ENCODE data around the gene D2HGDH.

D2HGDH gene

GRCh38 chr2:241733391-241734207 is 831 bp upstream of the D2HGDH start:
- Histone ChIP-seq H2BK12ac (ENCODE audit: low read length in 2 of 2) (peak overlapping the region in 1 of 2 experiments; percentile 51), H3K9ac (ENCODE audit: low read length) (peak overlapping the region; percentile 69), H4K8ac (ENCODE audit: low read length) (peak overlapping the region; percentile 91), H3K36me3 (ENCODE audit: control insufficient read depth in 1 of 2, insufficient read depth in 2 of 2, low read depth in 1 of 2, low read length in 2 of 2) (peaks cover 9 to 13% of the 10 kb centered on the region in 2 experiments), H3K18ac (ENCODE audit: low read depth in 1 of 2, low read length in 2 of 2) (peak overlapping the region; percentile 58 to 59), H2BK120ac (ENCODE audit: low read depth, low read length) (peak overlapping the region; percentile 23), H3K27ac (ENCODE audit: low read length, poor library complexity, severe bottlenecking) (no peak overlapping the region), H3K4me2 (ENCODE audit: low read length, poor library complexity, severe bottlenecking) (peak overlapping the region; percentile 64), H3K14ac (ENCODE audit: low read length in 2 of 2) (peak overlapping the region in 1 of 2 experiments; percentile 6), H2BK15ac (ENCODE audit: low read depth, poor library complexity, severe bottlenecking) (peak overlapping the region; percentile 95), H2AFZ (ENCODE audit: low read depth, low read length) (peak overlapping the region; percentile 29), H3K4me3 (ENCODE audit: insufficient read depth in 1 of 2, low read depth in 1 of 2, low read length in 2 of 2) (peak overlapping the region; percentile 59 to 78), H4K91ac (ENCODE audit: low read length) (peak overlapping the region; percentile 82), H3K27me3 (ENCODE audit: control insufficient read depth in 1 of 2, insufficient read depth in 1 of 2, low read length in 2 of 2) (no peaks in the 10 kb centered on the region), H3K9me3 (ENCODE audit: control insufficient read depth, low read length) (no peaks in the 10 kb centered on the region), H2AK5ac (ENCODE audit: low read length, severe bottlenecking) (no peak overlapping the region), H3K79me1 (replicated peaks; ENCODE audit: low read length, poor library complexity, severe bottlenecking) (peaks cover 12% of the 10 kb centered on the region), H3K4me1 (ENCODE audit: control insufficient read depth, insufficient read depth, low read depth, low read length) (peaks cover 19% of the 10 kb centered on the region), H3K23ac (ENCODE audit: low read length in 2 of 2) (peak overlapping the region in 1 of 2 experiments; percentile 57), H3K4ac (ENCODE audit: low read depth in 1 of 2, low read length in 2 of 2) (peak overlapping the region; percentile 54 to 75), H2BK5ac (ENCODE audit: low read depth, low read length, poor library complexity, severe bottlenecking) (no peak overlapping the region)
- 85% methylated on average over 10 of the region's 23 CpGs for WGBS
- DNase-seq = no peak

GRCh38 chr2:241734208-241734466 is 293 bp upstream of the D2HGDH start:
- Histone ChIP-seq H4K8ac (ENCODE audit: low read length) (peak overlapping the region; percentile 91), H3K36me3 (ENCODE audit: control insufficient read depth in 1 of 2, insufficient read depth in 2 of 2, low read depth in 1 of 2, low read length in 2 of 2) (peaks cover 13 to 15% of the 10 kb centered on the region in 2 experiments), H3K9ac (ENCODE audit: low read length) (peak overlapping the region; percentile 69), H2AK5ac (ENCODE audit: low read length, severe bottlenecking) (no peak overlapping the region), H3K79me1 (replicated peaks; ENCODE audit: low read length, poor library complexity, severe bottlenecking) (peaks cover 13% of the 10 kb centered on the region), H3K14ac (ENCODE audit: low read length in 2 of 2) (no peak overlapping the region), H3K18ac (ENCODE audit: low read depth in 1 of 2, low read length in 2 of 2) (peak overlapping the region; percentile 58 to 59), H2AFZ (ENCODE audit: low read depth, low read length) (peak overlapping the region; percentile 29), H3K4me3 (ENCODE audit: insufficient read depth in 1 of 2, low read depth in 1 of 2, low read length in 2 of 2) (peak overlapping the region; percentile 59 to 78), H2BK5ac (ENCODE audit: low read depth, low read length, poor library complexity, severe bottlenecking) (no peak overlapping the region), H2BK120ac (ENCODE audit: low read depth, low read length) (peak overlapping the region; percentile 23), H2BK15ac (ENCODE audit: low read depth, poor library complexity, severe bottlenecking) (peak overlapping the region; percentile 95), H3K4me1 (ENCODE audit: control insufficient read depth, insufficient read depth, low read depth, low read length) (peaks cover 19% of the 10 kb centered on the region), H3K27ac (ENCODE audit: low read length, poor library complexity, severe bottlenecking) (no peak overlapping the region), H3K23ac (ENCODE audit: low read length in 2 of 2) (peak overlapping the region in 1 of 2 experiments; percentile 57), H3K27me3 (ENCODE audit: control insufficient read depth in 1 of 2, insufficient read depth in 1 of 2, low read length in 2 of 2) (no peaks in the 10 kb centered on the region), H3K4ac (ENCODE audit: low read depth in 1 of 2, low read length in 2 of 2) (peak overlapping the region; percentile 54 to 75), H2BK12ac (ENCODE audit: low read length in 2 of 2) (peak overlapping the region in 1 of 2 experiments; percentile 51), H3K4me2 (ENCODE audit: low read length, poor library complexity, severe bottlenecking) (peak overlapping the region; percentile 64), H4K91ac (ENCODE audit: low read length) (peak overlapping the region; percentile 82), H3K9me3 (ENCODE audit: control insufficient read depth, low read length) (no peaks in the 10 kb centered on the region)
- WGBS = 6% methylated on average over 25 of the region's 25 CpGs
- no peak for DNase-seq

- Histone ChIP-seq H3K4me1 (ENCODE audit: control insufficient read depth, insufficient read depth, low read depth, low read length) (peaks cover 30% of the 10 kb centered on the region), H3K9me3 (ENCODE audit: control insufficient read depth, low read length) (no peaks in the 10 kb centered on the region), H3K4me3 (ENCODE audit: insufficient read depth in 1 of 2, low read depth in 1 of 2, low read length in 2 of 2) (peak overlapping the region in 1 of 2 experiments; percentile 93), H2AK5ac (ENCODE audit: low read length, severe bottlenecking) (no peak overlapping the region), H3K9ac (ENCODE audit: low read length) (no peak overlapping the region), H3K23ac (ENCODE audit: low read length in 2 of 2) (no peak overlapping the region), H3K4me2 (ENCODE audit: low read length, poor library complexity, severe bottlenecking) (no peak overlapping the region), H4K91ac (ENCODE audit: low read length) (no peak overlapping the region), H2BK12ac (ENCODE audit: low read length in 2 of 2) (no peak overlapping the region), H2BK15ac (ENCODE audit: low read depth, poor library complexity, severe bottlenecking) (no peak overlapping the region), H4K8ac (ENCODE audit: low read length) (no peak overlapping the region), H3K18ac (ENCODE audit: low read depth in 1 of 2, low read length in 2 of 2) (no peak overlapping the region), H2AFZ (ENCODE audit: low read depth, low read length) (no peak overlapping the region), H3K27ac (ENCODE audit: low read length, poor library complexity, severe bottlenecking) (peak overlapping the region; percentile 28), H3K36me3 (ENCODE audit: control insufficient read depth in 1 of 2, insufficient read depth in 2 of 2, low read depth in 1 of 2, low read length in 2 of 2) (peaks cover 19 to 21% of the 10 kb centered on the region in 2 experiments), H3K79me1 (replicated peaks; ENCODE audit: low read length, poor library complexity, severe bottlenecking) (peaks cover 25% of the 10 kb centered on the region), H3K27me3 (ENCODE audit: control insufficient read depth in 1 of 2, insufficient read depth in 1 of 2, low read length in 2 of 2) (no peaks in the 10 kb centered on the region), H3K4ac (ENCODE audit: low read depth in 1 of 2, low read length in 2 of 2) (no peak overlapping the region), H3K14ac (ENCODE audit: low read length in 2 of 2) (no peak overlapping the region), H2BK5ac (ENCODE audit: low read depth, low read length, poor library complexity, severe bottlenecking) (no peak overlapping the region), H2BK120ac (ENCODE audit: low read depth, low read length) (no peak overlapping the region)
- no peak for DNase-seq
- WGBS = 93% methylated on average over 3 of the region's 3 CpGs
These were observed 1.7 kb downstream of the D2HGDH start for GRCh38 chr2:241736111-241736510.

GRCh38 chr2:241738040-241738686 is 3.7 kb downstream of the D2HGDH start:
- Histone ChIP-seq H3K9me3 (ENCODE audit: control insufficient read depth, low read length) (no peaks in the 10 kb centered on the region), H2BK5ac (ENCODE audit: low read depth, low read length, poor library complexity, severe bottlenecking) (no peak overlapping the region), H2AK5ac (ENCODE audit: low read length, severe bottlenecking) (no peak overlapping the region), H4K8ac (ENCODE audit: low read length) (no peak overlapping the region), H3K18ac (ENCODE audit: low read depth in 1 of 2, low read length in 2 of 2) (no peak overlapping the region), H3K4ac (ENCODE audit: low read depth in 1 of 2, low read length in 2 of 2) (no peak overlapping the region), H3K14ac (ENCODE audit: low read length in 2 of 2) (no peak overlapping the region), H2AFZ (ENCODE audit: low read depth, low read length) (no peak overlapping the region), H2BK120ac (ENCODE audit: low read depth, low read length) (no peak overlapping the region), H4K91ac (ENCODE audit: low read length) (no peak overlapping the region), H3K27me3 (ENCODE audit: control insufficient read depth in 1 of 2, insufficient read depth in 1 of 2, low read length in 2 of 2) (no peaks in the 10 kb centered on the region), H3K79me1 (replicated peaks; ENCODE audit: low read length, poor library complexity, severe bottlenecking) (peaks cover 38% of the 10 kb centered on the region), H3K27ac (ENCODE audit: low read length, poor library complexity, severe bottlenecking) (no peak overlapping the region), H3K4me2 (ENCODE audit: low read length, poor library complexity, severe bottlenecking) (no peak overlapping the region), H3K4me3 (ENCODE audit: insufficient read depth in 1 of 2, low read depth in 1 of 2, low read length in 2 of 2) (no peak overlapping the region), H2BK12ac (ENCODE audit: low read length in 2 of 2) (no peak overlapping the region), H3K23ac (ENCODE audit: low read length in 2 of 2) (peak overlapping the region in 1 of 2 experiments; percentile 5), H3K9ac (ENCODE audit: low read length) (no peak overlapping the region), H3K4me1 (ENCODE audit: control insufficient read depth, insufficient read depth, low read depth, low read length) (peaks cover 31% of the 10 kb centered on the region), H2BK15ac (ENCODE audit: low read depth, poor library complexity, severe bottlenecking) (no peak overlapping the region), H3K36me3 (ENCODE audit: control insufficient read depth in 1 of 2, insufficient read depth in 2 of 2, low read depth in 1 of 2, low read length in 2 of 2) (peaks cover 20 to 27% of the 10 kb centered on the region in 2 experiments)
- 96% methylated on average over 17 of the region's 17 CpGs for WGBS
- DNase-seq = no peak
